Epithelial cell of proximal tubule (primary cell): ENCODE measurements around the gene PPP4R3B. TPM values are rescaled to one million over a fixed set of nuclear protein-coding genes. Genes with fewer than 3 reads are reported as not detected.
A peak's percentile ranks its signal among the peaks of the same experiment; 100 is the strongest.

Experiments
- DNase-seq: peaks from one replicate; pipeline ENCODE4 v3.0.0-alpha.2; 2011; ENCODE audit warnings: low read depth
- H3K4me3 ChIP-seq: 2 replicates; pipeline ENCODE4 v1.5.1; 2011; ENCODE audit warnings: low read depth, mild to moderate bottlenecking, low read length
- CTCF ChIP-seq: conservative IDR thresholded peaks from 2 replicates; pipeline ENCODE4 v1.5.1; 2012; ENCODE audit warnings: low read depth, mild to moderate bottlenecking, low read length
- total RNA-seq: library from RNA; depleted of rRNA; stranded (reverse); fragments of >200 nt; gene quantifications from 2 replicates; pipeline ENCODE4 v1.2.3, GENCODE V29; 2015

The PPP4R3B gene
- total RNA-seq, 1 donor from 2014 or later: 43.4 TPM

- TF ChIP-seq CTCF: no peak
- DNase-seq: no peak
- H3K4me3 ChIP-seq: no peak overlapping the region
Observed at GRCh38 chr2:55547001-55547400, 70.4 kb downstream of the PPP4R3B start.

- TF ChIP-seq CTCF: no peak
- H3K4me3 ChIP-seq: no peak overlapping the region
- DNase-seq: no peak
Observed at GRCh38 chr2:55530539-55531081, 86.8 kb downstream of the PPP4R3B start.

- no peak overlapping the region for H3K4me3 ChIP-seq
- no peak for TF ChIP-seq CTCF
- no peak for DNase-seq
Observed at GRCh38 chr2:55526174-55526573, 91.2 kb downstream of the PPP4R3B start.

GRCh38 chr2:55524884-55525437, 92.5 kb downstream of the PPP4R3B start:
- H3K4me3 ChIP-seq: no peak overlapping the region
- no peak for TF ChIP-seq CTCF
- no peak for DNase-seq

- no peak for TF ChIP-seq CTCF
- no peak for DNase-seq
- H3K4me3 ChIP-seq: peak overlapping the region; percentile 80
Observed at GRCh38 chr2:55519938-55520885, 97.2 kb downstream of the PPP4R3B start.

- peak overlapping the region; percentile 80 for H3K4me3 ChIP-seq
- DNase-seq: no peak
- no peak for TF ChIP-seq CTCF
Observed at GRCh38 chr2:55518841-55519165, 98.6 kb downstream of the PPP4R3B start.
